Subcutaneous adipose tissue (tissue), 4 donors: ENCODE results near the gene MTERF1. TPM values are rescaled to one million over a fixed set of nuclear protein-coding genes. Genes with fewer than 3 reads are reported as not detected.

Experiments
- CTCF ChIP-seq: fragments of 450-650 bp; IDR thresholded peaks from one replicate; pipeline ENCODE4 v1.5.1; 2016; ENCODE audit warnings: low read depth, mild to moderate bottlenecking, control low read depth, antibody characterized with exemption, moderate library complexity
- total RNA-seq, 4 donors: library from RNA; depleted of rRNA; stranded (reverse); fragments of >200 nt; gene quantifications; one replicate each; pipeline ENCODE4 v1.1.0, GENCODE V29; 2016

Gene MTERF1
- total RNA-seq, 4 donors from 2014 or later = 5.9 to 10.4 (median 8.1) TPM

DNA sequence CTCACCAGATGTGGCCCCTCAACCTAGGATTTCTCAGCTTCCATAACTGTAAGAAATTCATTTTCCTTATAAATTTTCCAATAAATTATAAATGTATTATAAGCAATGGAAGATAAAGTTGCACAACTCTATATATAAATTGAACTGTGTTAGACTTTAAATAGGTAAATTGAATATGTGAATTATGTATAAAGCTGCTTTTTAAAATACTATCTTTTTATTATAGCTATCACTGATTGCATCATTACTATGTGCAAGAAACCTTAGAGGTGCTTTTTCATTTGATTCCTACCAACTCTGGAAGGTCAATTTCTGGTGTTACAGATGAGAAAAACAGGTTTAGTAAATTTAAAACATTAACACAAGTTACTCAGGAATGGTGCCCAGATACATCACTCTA lies 8.4 kb downstream of the MTERF1 start:
- no peak for TF ChIP-seq CTCF

DNA sequence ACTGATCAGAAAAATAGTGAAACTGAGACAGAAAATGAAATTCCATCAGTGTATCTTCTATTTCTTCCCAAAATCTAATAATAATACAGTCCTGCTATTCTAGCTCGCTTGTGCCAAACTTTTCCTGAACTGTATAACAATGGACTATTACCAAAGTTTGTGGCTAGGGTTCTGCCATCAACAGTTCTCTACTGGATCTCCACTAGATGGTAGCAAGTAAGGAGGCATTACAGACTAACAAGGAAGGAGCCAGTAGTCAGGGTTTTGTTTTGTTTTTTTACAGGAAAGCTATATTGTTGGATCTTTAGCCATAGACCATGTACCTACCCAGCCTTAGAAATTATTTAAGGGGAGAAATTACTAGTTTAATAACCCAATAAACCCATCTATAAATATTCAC lies 10.8 kb downstream of the MTERF1 start:
- no peak for TF ChIP-seq CTCF

DNA sequence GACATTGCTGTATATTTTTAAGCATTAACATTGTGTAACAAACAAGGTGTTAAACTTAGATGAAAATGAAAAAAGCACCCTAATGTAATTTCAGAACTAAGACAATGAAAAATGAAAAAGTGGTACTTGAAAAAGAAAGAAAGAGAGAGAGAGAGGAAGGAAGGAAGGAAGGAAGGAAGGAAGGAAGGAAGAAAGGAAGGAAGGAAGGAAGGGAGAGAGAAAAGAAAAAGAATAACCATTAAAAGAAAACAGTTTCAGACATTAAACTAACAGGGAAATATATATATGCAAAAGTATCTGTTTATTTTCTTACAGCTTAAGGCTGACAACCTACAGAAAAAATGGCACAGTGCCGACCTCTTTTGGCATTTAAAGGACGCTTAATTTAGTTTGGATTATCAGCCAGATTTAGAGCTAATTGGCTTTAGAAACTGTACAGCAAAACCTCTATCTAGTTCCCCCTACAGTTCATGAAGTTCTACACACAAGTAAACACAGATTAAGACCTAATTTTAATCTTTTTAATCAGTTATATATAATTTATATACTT lies 13.8 kb downstream of the MTERF1 start:
- TF ChIP-seq CTCF = no peak

DNA sequence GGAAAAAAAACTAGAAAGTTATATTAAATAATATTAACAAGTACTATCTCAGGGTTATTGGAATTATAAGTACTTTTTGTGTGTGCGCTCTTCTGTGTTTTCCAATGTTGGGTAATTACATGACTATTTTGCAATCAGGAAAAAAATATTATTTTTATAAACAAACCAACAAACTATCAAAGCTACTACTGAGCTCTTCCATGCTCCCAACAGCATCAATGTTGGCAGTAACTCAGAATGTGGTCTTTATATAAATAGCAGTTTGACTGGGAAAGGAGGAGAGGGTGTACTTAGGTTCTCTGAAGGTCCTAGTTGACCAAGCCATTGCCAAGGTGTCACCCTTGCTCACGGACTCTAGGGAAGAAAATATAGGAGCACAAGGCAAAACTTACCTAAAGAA lies 15.0 kb downstream of the MTERF1 start:
- no peak for TF ChIP-seq CTCF

DNA sequence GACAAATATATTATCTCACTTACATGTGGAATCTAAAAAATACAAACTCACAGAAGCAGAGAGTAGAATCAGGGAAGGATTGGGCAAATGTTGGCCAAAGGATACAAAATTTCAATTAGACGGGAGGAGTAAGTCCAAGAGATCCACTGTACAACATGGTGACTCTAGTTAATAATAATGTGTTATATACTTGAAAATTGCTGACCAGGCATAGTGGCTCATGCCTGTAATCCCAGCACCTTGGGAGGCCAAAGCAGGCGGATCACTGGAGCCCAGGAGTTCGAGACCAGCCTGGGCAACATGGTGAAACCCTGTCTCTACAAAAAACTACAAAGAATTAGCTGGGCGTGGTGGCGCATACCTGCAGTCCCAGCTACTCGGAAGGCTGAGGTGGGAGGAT lies 16.4 kb downstream of the MTERF1 start:
- TF ChIP-seq CTCF = no peak

DNA sequence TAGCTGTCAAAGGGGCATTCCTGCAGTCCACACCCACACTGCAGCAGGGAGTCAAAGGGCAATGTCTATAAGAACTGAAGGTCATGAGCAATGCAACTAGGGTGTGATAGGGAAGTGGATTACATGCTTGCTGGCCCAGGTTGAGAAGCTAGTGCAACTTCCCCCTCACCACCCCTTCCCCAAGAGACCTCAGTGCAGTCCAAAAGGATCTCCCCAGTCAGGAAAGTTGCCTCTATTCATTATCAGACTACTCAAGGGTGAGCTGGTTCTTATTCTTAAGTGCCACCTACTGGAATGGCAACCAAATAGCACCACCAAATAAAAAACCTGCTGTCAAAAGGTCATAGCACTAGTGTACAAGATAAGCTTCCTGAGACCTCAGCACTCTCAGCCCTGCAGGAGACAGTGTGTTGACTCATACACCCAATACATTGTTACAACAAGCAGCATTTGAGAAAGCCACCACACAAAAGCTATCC lies 28.2 kb downstream of the MTERF1 start:
- TF ChIP-seq CTCF = no peak

GRCh38 chr7:91850455-91850854 lies 30.0 kb downstream of the MTERF1 start:
- TF ChIP-seq CTCF = no peak
